A549 treated with Hydrocortisone at 1 μM for 4 hours (cell line): Measurements from ENCODE around the gene SPZ1. TPM values are rescaled to one million over a fixed set of nuclear protein-coding genes. Genes with fewer than 3 reads are reported as not detected.

Experiments used
- total RNA-seq: library from RNA; stranded (reverse); fragments of 200-300 nt; extraction: Qiagen RNA extraction; gene quantifications from 5 replicates; pipeline ENCODE4 v1.2.3, GENCODE V29; 2022

Gene SPZ1
- not detected in 5 replicates for total RNA-seq

GRCh38 chr5:80319702-80320101 lies at the start of gene SPZ1:
Gene SPZ1 (plus strand): TSS chr5:80320002. CDS start chr5:80320216, 214 bp downstream.

Other genes starting within 250 kb of the SPZ1 start
- 4.5 to 8.1 TPM (median 5.7 TPM) in 5 replicates for gene SERINC5, start 64.0 kb upstream of the SPZ1 start, total RNA-seq
- gene ZFYVE16, start 88.1 kb downstream of the SPZ1 start, total RNA-seq: 12.3 to 19.6 TPM (median 13.1 TPM) in 5 replicates
- 1.1 to 1.7 TPM (median 1.4 TPM) in 5 replicates for gene FAM151B, start 168.1 kb downstream of the SPZ1 start, total RNA-seq